ENCODE measurements around the gene DHRS4. TPM values are rescaled to one million over a fixed set of nuclear protein-coding genes. Genes with fewer than 3 reads are reported as not detected.
"Not testable (repeated sequence)": the region's sequence is repeated elsewhere in the genome, so short reads cannot be mapped to it uniquely, and the experiment has no call there.

The DHRS4 gene
- total RNA-seq, 4 donors from 2014 or later = 29.9 to 54.0 (median 38.9) TPM

GRCh38 chr14:24013654-24014514, 60.3 kb downstream of the DHRS4 start:
- DNase-seq (ENCODE audit: low spot score in 2 of 2) = peak in 1 of 2 donors; percentile 48
- intact Hi-C loops (cut with DNase I; ENCODE audit: low total_unique reads) = loop anchor here (10.0 kb wide), 1 partner anchor 81 kb away; the partner anchor contains the start of gene PCK2
- TF ChIP-seq CTCF (IDR thresholded peaks at IDR 0.05) (peak in 1 of 3 donors; percentile 80), POLR2A (IDR thresholded peaks at IDR 0.05) (no peak)
- H3K4me3 ChIP-seq (ENCODE audit: low read depth, poor library complexity, severe bottlenecking) = no peak overlapping the region
- 19 to 26% methylated on average over 12 of the region's 12 CpGs for WGBS, 2 donors

DNA sequence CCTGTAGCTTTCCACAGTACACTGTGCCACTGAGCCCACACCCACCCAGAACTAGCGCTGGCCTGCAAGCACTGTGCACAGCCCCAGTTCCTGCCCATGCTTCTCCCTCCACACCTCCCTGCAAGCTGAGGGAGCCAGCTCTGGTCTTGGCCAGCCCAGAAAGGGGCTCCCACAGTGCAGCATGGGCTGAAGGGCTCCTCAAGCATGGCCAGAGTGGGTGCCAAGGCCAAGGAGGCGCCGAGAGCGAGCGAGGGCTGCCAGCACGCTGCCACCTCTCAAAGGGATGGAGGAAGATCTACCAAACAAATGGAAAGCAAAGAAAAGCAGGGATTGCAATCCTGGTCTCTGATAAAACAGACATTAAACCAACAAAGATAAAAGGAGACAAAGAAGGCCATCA, 62.2 kb downstream of the DHRS4 start:
- intact Hi-C loops (cut with DNase I; ENCODE audit: low total_unique reads) = loop anchor here (10.0 kb wide), 1 partner anchor 79 kb away; the partner anchor contains the start of gene PCK2
- not testable (repeated sequence) for H3K4me3 ChIP-seq (ENCODE audit: low read depth, poor library complexity, severe bottlenecking); DNase-seq (ENCODE audit: low spot score in 2 of 2)
- 96 to 97% methylated on average over 6 of the region's 6 CpGs for WGBS, 2 donors

Other genes starting within 250 kb of the DHRS4 start
- 10 to 100 TPM; 15.8 to 40.4 (median 23.3) TPM for gene DHRS4L2, start 35.2 kb downstream of the DHRS4 start, total RNA-seq
- gene CARMIL3, start 98.2 kb downstream of the DHRS4 start, total RNA-seq = 1 to 10 TPM; 2.8 to 7.6 (median 5.2) TPM
- gene CPNE6, start 117.8 kb downstream of the DHRS4 start, total RNA-seq = under 1 TPM in 1 of 4 donors, not detected in 3; 0.39 TPM
- 10 to 100 TPM; 15.4 to 29.0 (median 21.0) TPM for gene PCK2, start 140.5 kb downstream of the DHRS4 start, total RNA-seq
- 100 to 1,000 TPM in 1 of 4 donors, 10 to 100 TPM in 3; 53.3 to 134 (median 64.3) TPM for gene DCAF11, start 161.0 kb downstream of the DHRS4 start, total RNA-seq
- gene NRL, start 161.2 kb downstream of the DHRS4 start, total RNA-seq = 1 to 10 TPM in 2 of 4 donors, under 1 TPM in 1, not detected in 1; 0.52 to 2.4 (median 2.2) TPM
- gene FITM1, start 176.9 kb downstream of the DHRS4 start, total RNA-seq = 1 to 10 TPM in 2 of 4 donors, under 1 TPM in 1, not detected in 1; 0.61 to 1.3 (median 1.0) TPM
- 100 to 1,000 TPM in 3 of 4 donors, 10 to 100 TPM in 1; 81.3 to 125 (median 114) TPM for gene PSME1, start 182.4 kb downstream of the DHRS4 start, total RNA-seq
- 10 to 100 TPM; 13.3 to 21.8 (median 20.6) TPM for gene EMC9, start 187.8 kb downstream of the DHRS4 start, total RNA-seq
- gene PSME2, start 192.8 kb downstream of the DHRS4 start, total RNA-seq = 10 to 100 TPM; 23.2 to 50.2 (median 31.2) TPM
- 10 to 100 TPM; 53.1 to 98.6 (median 77.3) TPM for gene RNF31, start 193.7 kb downstream of the DHRS4 start, total RNA-seq
- gene IRF9, start 207.5 kb downstream of the DHRS4 start, total RNA-seq = 10 to 100 TPM; 36.1 to 54.1 (median 44.2) TPM
- gene REC8, start 218.3 kb downstream of the DHRS4 start, total RNA-seq = 1 to 10 TPM; 1.2 to 7.1 (median 2.4) TPM
- 10 to 100 TPM; 25.1 to 40.0 (median 32.6) TPM for gene IPO4, start 235.0 kb downstream of the DHRS4 start, total RNA-seq
- gene TM9SF1, start 241.7 kb downstream of the DHRS4 start, total RNA-seq = 10 to 100 TPM; 44.6 to 64.4 (median 52.9) TPM

Measured in lower leg skin (tissue), 4 donors.